ENCODE data around the gene SLC25A23. TPM values are rescaled to one million over a fixed set of nuclear protein-coding genes. Genes with fewer than 3 reads are reported as not detected.
A peak's percentile ranks its signal among the peaks of the same experiment; 100 is the strongest.

Gene SLC25A23
- total RNA-seq, 1 donor from 2014 or later: 56.5 TPM

DNA sequence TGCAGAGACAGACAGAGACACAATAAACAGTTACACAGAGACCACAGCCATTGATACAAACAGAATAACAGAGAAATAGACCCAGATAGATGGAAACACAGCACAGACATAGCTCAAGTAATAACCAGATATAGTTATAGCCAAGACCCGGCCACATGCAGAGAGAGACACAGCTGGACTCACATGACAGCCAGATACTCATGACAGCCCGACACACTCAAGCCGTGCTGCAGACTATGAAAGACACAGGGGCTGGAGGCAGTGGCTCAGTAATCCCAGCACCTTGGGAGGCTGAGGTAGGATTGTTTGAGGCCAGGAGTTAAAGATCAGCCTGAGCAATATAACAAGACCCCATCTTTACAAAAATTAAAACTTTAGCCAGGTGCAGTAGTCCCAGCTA is 23.6 kb upstream of the SLC25A23 start:
- Histone ChIP-seq H3K27me3 (no peaks in the 10 kb centered on the region), H3K27ac (no peak overlapping the region), H3K36me3 (no peaks in the 10 kb centered on the region), H3K4me3 (no peak overlapping the region), H3K4me1 (no peaks in the 10 kb centered on the region), H3K9me3 (no peaks in the 10 kb centered on the region)
- no peak for DNase-seq (ENCODE audit: low spot score in 2 of 2)
- intact Hi-C loops (cut with DNase I): no loop called here
- TF ChIP-seq, protein P1, sequence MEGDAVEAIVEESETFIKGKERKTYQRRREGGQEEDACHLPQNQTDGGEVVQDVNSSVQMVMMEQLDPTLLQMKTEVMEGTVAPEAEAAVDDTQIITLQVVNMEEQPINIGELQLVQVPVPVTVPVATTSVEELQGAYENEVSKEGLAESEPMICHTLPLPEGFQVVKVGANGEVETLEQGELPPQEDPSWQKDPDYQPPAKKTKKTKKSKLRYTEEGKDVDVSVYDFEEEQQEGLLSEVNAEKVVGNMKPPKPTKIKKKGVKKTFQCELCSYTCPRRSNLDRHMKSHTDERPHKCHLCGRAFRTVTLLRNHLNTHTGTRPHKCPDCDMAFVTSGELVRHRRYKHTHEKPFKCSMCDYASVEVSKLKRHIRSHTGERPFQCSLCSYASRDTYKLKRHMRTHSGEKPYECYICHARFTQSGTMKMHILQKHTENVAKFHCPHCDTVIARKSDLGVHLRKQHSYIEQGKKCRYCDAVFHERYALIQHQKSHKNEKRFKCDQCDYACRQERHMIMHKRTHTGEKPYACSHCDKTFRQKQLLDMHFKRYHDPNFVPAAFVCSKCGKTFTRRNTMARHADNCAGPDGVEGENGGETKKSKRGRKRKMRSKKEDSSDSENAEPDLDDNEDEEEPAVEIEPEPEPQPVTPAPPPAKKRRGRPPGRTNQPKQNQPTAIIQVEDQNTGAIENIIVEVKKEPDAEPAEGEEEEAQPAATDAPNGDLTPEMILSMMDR (IDR thresholded peaks at IDR 0.05): no peak

DNA sequence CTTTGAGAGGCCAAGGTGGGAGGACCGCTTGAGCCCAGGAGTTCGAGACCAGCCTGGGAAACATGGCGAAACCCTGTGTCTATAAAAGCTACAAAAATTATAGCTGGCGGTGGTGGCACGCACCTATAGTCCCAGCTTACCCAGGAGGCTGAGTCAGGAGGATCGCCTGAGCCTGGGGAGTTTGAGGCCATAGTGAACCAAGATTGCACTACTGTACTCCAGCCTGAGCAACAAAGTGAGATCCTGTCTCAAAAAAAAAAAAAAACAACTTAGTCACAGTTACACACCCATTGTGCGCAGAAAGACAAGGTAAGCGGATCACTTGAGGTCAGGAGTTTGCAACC is 22.7 kb upstream of the SLC25A23 start:
- Histone ChIP-seq H3K27me3 (no peaks in the 10 kb centered on the region), H3K9me3 (no peaks in the 10 kb centered on the region), H3K27ac (no peak overlapping the region), H3K4me3 (no peak overlapping the region), H3K4me1 (no peaks in the 10 kb centered on the region), H3K36me3 (no peaks in the 10 kb centered on the region)
- intact Hi-C loops (cut with DNase I): no loop called here
- no peak for DNase-seq (ENCODE audit: low spot score in 2 of 2)
- TF ChIP-seq, protein P1 (IDR thresholded peaks at IDR 0.05): no peak

DNA sequence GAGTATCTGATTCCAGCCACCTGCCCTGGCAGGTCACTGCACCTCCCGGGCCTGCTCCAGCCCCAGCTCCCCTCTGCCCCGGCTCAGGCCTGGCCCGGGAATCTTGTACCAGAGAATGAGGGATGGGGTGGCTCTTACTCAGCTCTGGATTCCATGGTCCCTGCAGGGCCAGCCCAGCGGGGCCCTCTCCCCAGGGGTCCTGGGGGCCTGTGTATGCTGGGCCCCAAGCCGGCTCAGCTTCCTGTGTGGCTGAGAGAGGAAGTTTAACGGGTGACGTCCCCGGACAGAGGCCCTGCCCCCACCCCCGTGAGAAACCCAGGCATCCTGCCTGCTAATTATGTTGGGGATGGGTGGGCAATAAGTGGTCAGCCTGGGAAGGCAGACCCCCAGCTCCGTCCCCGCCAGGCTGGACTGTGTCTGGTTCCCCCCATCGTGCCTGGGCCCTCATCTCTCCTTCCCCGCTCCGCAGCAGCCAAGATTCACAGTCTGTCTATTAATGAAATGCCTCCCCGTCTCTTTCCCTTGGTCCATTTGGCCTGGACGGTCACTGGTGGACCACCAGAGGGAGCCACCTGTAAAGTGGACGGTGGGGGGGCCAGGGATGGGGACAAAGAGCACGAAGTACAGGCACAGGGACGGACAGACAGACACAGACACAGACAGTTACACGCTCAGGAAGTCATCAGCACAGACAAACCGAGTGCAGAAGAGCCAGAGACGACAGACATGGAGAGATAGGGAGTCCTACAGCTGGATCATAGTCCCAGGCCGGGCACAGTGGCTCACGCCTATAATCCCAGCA is 22.1 kb upstream of the SLC25A23 start, which contains the start of gene DENND1C:
Gene DENND1C (minus strand): TSS at position 247 of the 802 bp plus-strand sequence. CDS start 92 bp downstream, at position 155.
- H3K27ac ChIP-seq: no peak within 1 kb of the TSS
- peaks cover 3% of the 10 kb centered on the region for H3K27me3 ChIP-seq
- TF ChIP-seq, protein P1 (IDR thresholded peaks at IDR 0.05): peak; percentile 10 to 34 (median 16)
- intact Hi-C loops (cut with DNase I): no loop called here
- peak within 1 kb of the TSS in 1 of 2 donors; percentile 53 for H3K4me3 ChIP-seq
- no peaks in the 10 kb centered on the region for H3K4me1 ChIP-seq
- H3K9me3 ChIP-seq: no peaks in the 10 kb centered on the region
- H3K36me3 ChIP-seq: no peaks in the 10 kb centered on the region
- no peak for DNase-seq (ENCODE audit: low spot score in 2 of 2)

DNA sequence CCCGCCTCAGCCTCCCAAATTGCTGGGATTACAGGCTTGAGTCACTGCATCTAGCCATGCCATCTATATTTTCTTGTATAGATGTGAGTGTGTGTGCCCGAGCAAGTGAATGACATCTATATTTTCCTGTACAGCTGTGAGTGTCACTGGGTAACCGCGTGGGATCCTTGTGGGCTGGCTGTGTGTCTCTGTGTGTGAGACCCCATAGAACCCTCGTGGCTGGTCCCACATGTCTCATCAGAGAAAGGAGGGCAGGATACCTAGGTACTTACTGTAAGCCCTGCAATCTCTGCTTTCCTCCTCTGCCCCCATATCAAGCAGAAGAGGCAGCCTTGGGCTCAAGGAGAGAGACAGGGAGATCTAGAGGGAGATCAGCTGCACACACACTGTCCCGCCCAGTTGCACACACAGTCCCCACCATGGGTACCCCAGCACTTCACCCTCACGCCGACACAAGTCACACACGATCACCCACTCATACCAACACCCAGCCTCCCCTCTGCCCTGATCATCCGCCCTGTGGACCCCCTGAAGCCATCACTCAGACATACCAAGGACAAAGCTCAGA is 21.3 kb upstream of the SLC25A23 start:
- TF ChIP-seq, protein P1 (IDR thresholded peaks at IDR 0.05): no peak
- no peaks in the 10 kb centered on the region for H3K9me3 ChIP-seq
- intact Hi-C loops (cut with DNase I): no loop called here
- peaks cover 11% of the 10 kb centered on the region for H3K27me3 ChIP-seq
- H3K27ac ChIP-seq: no peak overlapping the region
- no peak for DNase-seq (ENCODE audit: low spot score in 2 of 2)
- H3K4me3 ChIP-seq: peak overlapping the region in 1 of 2 donors; percentile 53
- no peaks in the 10 kb centered on the region for H3K4me1 ChIP-seq
- no peaks in the 10 kb centered on the region for H3K36me3 ChIP-seq

DNA sequence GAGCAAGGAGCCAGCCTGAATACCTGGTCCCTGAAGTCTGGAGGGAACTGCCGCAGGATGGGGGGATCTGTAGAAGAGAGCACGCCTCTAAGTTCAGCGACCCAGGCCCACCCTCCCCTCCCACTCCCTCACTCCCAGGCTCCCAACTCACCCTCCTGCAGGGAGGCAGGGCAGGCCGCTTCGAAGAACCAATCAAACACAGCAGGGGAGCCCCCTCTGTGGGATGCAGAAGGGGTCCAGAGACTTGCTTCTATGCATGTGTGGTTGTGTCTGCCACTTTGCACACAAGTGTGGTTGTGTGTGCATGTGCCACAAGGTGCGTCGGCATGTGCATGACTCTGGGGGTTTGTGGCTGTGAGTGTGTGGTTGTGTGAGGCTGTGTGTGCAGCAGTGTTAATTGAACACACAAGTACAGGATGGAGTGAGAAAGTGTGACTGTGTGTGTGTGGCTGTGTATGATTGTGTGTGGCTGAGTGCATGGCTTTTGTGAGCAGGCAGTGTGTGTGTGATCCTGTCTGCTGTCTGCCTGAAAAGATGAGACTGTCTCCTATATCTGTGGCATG is 20.3 kb upstream of the SLC25A23 start:
- H3K4me3 ChIP-seq: no peak overlapping the region
- H3K27me3 ChIP-seq: peaks cover 11% of the 10 kb centered on the region
- no peaks in the 10 kb centered on the region for H3K9me3 ChIP-seq
- no peaks in the 10 kb centered on the region for H3K36me3 ChIP-seq
- H3K27ac ChIP-seq: no peak overlapping the region
- DNase-seq (ENCODE audit: low spot score in 2 of 2): no peak
- intact Hi-C loops (cut with DNase I): no loop called here
- TF ChIP-seq, protein P1 (IDR thresholded peaks at IDR 0.05): no peak
- H3K4me1 ChIP-seq: no peaks in the 10 kb centered on the region

All from ascending aorta (tissue), 2 donors.